ENCODE data around the gene VAC14. TPM values are rescaled to one million over a fixed set of nuclear protein-coding genes. Genes with fewer than 3 reads are reported as not detected.
"Not testable (repeated sequence)": the region's sequence is repeated elsewhere in the genome, so short reads cannot be mapped to it uniquely, and the experiment has no call there.

Gene VAC14
- total RNA-seq, 1 experiment from 2014 or later: 60.9 TPM

DNA sequence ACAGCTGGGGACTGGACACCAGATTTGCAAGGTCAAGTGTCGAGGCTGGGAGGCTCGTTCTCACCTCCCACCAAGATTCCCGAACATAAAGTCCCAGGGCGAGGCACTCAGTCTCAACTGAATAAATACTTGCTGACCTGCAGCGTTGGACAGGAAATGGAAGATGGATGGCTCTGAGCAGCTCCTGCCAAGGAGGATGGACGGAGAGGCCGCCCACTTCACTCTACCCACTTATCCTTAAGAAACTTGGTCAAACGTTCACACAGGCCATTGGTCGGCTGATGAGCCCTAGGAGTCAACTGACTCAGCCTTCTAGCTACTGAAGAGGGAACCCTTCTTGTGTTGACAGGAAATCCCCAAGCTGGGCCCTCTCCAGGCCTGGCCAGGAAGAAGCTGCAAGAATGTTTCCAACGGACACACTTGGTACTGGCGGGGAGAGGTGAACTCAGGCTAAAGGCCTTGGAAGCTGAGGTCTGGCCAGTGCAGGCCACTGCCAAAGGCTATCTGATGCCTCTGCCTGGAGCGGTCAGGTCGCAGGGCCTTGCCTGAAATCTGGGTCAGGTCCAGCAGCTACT, 50.0 kb downstream of the VAC14 start:
- no peak for DNase-seq (ENCODE audit: low read depth, low spot score)
- in situ Hi-C loops (cut with HindIII; ENCODE audit: low pct_unique_long_range_greater_than_20kb, low sequenced_read_pairs): no loop called here

DNA sequence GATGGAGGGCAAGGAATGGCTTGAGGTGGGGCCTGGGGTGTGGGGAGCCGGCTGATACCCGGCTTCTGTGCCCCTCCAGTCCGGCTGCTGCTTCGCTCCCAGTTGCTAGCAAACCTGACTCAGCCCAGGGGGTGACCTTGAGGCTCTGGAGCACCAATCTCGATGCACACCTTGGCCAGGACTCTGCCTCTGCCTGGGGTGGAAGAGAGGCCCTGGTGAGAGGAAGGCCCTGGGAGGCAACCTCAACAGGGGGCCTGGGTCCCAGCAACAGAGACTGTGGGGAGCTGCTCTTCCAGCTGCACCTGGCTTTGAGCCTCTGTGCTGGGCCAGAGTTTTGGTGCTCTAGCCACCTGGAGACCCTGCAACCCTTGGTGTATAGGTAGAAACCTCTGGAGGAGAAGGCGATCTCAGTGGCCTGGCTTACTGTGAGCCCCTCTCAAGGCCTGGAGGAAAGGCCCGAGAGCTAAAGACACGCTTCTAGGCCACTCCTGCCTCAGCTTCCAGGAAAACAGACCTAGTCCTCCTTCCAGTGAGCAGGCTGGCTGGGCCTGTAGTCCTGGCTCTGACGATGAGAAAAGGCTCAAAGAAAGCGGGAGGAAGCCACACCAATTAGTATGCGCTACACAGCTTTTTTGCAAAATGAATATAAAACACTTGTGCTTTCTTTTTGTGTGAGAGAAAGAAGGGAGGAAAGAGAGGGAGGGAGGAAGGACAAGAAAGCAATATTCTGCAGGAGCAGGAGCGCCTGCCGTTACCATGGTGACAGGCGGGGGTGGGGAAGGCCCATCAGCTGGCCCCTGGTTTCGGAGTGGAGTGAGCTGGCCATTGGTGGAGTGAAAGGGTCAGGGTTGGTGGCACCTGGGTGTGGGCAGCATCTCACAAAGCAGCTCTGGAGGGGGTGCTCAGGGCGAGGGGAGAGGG, 51.0 kb downstream of the VAC14 start:
- DNase-seq (ENCODE audit: low read depth, low spot score): no peak
- in situ Hi-C loops (cut with HindIII; ENCODE audit: low pct_unique_long_range_greater_than_20kb, low sequenced_read_pairs): no loop called here

DNA sequence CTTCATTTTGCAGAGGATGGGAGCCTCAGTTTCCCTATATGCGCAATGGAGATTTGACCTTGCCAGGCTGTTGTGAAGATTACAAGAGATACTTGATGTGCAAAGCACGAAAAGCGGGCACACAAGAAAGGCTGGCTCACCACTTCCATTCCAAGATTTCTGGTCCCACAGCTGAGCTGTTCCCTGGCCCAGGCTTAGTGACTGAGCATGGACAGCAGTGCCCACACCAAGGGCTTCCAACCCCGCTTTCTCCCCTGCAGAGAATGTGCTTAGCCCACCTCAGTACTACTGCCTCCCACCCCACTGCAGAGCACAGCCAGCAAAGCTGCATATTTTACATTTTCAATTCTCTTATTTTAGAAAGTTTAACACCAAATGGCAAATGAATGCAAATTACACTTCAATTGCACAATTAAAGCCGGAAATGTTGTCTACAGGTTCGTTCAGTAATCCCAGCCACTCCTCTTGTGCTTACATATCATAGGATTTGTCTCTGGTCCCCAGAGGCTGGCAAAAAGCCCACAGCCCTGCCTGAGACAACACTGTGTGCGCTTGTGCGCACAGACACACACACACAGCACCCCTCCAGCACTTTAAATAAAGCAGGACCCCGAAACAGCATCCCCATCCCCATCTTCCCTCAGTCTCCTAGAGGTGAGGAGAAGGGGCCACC, 51.8 kb downstream of the VAC14 start:
- DNase-seq (ENCODE audit: low read depth, low spot score): no peak
- in situ Hi-C loops (cut with HindIII; ENCODE audit: low pct_unique_long_range_greater_than_20kb, low sequenced_read_pairs): no loop called here

DNA sequence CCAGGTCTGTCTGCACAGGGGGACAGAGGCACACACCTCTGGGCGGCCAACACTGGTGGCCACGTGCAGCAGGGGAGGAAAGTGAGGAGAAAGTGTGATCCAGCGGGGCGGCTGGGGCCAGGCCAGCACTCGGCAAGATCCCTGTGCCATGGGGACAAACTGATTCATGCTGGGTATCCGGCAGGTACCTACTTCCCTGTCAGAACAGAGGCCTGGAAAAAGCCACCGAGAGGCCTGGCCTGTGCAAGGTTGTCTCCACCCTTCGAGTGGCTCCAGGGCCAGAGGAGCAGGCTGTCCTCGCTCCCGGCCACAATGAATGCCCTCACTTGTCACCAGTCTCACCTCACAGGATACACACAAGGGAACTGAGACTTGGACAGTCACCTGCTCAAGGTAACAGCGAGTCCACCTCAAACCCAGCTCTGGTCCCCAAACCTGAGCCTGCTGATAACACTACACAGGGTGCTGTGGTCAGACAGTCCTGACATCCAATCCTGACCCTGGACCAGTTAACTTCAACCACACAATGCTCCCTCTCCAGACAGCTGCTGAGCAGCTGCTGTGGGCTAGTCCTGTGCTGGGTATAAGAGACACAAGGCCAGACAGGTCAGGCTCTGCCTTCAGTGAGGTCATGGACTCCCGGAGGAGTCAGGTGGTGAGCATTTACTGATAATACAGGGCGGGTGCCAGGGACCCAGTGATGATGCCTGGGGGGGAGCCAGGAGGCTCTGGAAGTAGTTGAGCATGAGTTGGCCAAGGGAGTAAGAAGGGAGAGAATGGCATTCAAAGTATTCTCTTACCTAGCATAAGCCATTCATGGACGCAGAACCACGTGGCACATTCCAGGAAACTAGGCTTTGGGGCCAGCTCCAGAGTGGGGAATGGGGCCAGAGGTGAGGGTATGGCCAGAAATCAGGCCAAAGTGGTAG, 53.0 kb downstream of the VAC14 start:
- in situ Hi-C loops (cut with HindIII; ENCODE audit: low pct_unique_long_range_greater_than_20kb, low sequenced_read_pairs): no loop called here
- no peak for DNase-seq (ENCODE audit: low read depth, low spot score)

- peak; percentile 11 for DNase-seq (ENCODE audit: low read depth, low spot score)
- in situ Hi-C loops (cut with HindIII; ENCODE audit: low pct_unique_long_range_greater_than_20kb, low sequenced_read_pairs): no loop called here
These were observed 54.1 kb downstream of the VAC14 start for GRCh38 chr16:70746708-70747424.

GRCh38 chr16:70746040-70746707, 54.8 kb downstream of the VAC14 start:
- no peak for DNase-seq (ENCODE audit: low read depth, low spot score)
- in situ Hi-C loops (cut with HindIII; ENCODE audit: low pct_unique_long_range_greater_than_20kb, low sequenced_read_pairs): no loop called here

GRCh38 chr16:70745536-70746025, 55.4 kb downstream of the VAC14 start:
- in situ Hi-C loops (cut with HindIII; ENCODE audit: low pct_unique_long_range_greater_than_20kb, low sequenced_read_pairs): no loop called here

GRCh38 chr16:70744366-70744765, 56.6 kb downstream of the VAC14 start:
- in situ Hi-C loops (cut with HindIII; ENCODE audit: low pct_unique_long_range_greater_than_20kb, low sequenced_read_pairs): no loop called here
- no peak for DNase-seq (ENCODE audit: low read depth, low spot score)

More at GRCh38 chr16:70745536-70746025, 55.4 kb downstream of the VAC14 start:
- no peak for DNase-seq (ENCODE audit: low read depth, low spot score)

DNA sequence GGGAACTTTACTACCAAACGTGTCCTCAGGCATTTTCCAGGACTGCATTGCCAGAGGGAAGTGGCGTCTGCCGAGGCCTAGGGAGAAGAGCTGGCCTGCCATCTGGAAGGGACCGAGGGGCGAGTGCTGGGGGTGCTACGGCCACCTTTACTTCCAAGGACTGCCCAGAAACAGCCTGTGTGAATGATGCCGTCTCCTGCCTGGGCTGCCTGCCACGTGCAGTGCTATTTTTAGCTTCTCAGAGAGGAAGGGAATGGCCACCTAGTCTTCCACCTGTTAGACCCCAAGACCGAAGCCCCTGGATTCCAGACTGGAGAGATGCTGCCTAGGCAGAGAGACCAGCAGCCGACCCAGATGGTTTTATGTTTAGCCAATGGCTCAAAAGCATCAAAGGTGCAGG, 57.2 kb downstream of the VAC14 start:
- in situ Hi-C loops (cut with HindIII; ENCODE audit: low pct_unique_long_range_greater_than_20kb, low sequenced_read_pairs): no loop called here
- DNase-seq (ENCODE audit: low read depth, low spot score): no peak

DNA sequence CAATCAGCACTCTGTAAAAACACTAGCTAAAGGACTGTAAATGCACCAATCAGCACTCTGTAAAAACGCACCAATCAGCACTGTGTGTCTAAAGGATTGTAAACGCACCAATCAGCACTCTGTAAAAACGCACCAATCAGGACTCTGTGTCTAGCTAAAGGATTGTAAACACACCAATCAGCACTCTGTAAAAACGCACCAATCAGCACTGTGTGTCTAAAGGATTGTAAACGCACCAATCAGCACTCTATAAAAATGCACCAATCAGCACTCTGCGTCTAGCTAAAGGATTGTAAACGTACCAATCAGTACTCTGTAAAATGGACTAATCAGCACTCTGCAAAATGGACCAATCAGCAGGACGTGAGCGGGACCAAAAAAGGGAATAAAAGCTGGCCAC, 58.0 kb downstream of the VAC14 start:
- in situ Hi-C loops (cut with HindIII; ENCODE audit: low pct_unique_long_range_greater_than_20kb, low sequenced_read_pairs); DNase-seq (ENCODE audit: low read depth, low spot score): not testable (repeated sequence)

- in situ Hi-C loops (cut with HindIII; ENCODE audit: low pct_unique_long_range_greater_than_20kb, low sequenced_read_pairs): no loop called here
- no peak for DNase-seq (ENCODE audit: low read depth, low spot score)
These were observed 59.2 kb downstream of the VAC14 start for GRCh38 chr16:70741783-70742125.

GRCh38 chr16:70740914-70741782, 59.8 kb downstream of the VAC14 start:
- no peak for DNase-seq (ENCODE audit: low read depth, low spot score)
- in situ Hi-C loops (cut with HindIII; ENCODE audit: low pct_unique_long_range_greater_than_20kb, low sequenced_read_pairs): no loop called here

DNA sequence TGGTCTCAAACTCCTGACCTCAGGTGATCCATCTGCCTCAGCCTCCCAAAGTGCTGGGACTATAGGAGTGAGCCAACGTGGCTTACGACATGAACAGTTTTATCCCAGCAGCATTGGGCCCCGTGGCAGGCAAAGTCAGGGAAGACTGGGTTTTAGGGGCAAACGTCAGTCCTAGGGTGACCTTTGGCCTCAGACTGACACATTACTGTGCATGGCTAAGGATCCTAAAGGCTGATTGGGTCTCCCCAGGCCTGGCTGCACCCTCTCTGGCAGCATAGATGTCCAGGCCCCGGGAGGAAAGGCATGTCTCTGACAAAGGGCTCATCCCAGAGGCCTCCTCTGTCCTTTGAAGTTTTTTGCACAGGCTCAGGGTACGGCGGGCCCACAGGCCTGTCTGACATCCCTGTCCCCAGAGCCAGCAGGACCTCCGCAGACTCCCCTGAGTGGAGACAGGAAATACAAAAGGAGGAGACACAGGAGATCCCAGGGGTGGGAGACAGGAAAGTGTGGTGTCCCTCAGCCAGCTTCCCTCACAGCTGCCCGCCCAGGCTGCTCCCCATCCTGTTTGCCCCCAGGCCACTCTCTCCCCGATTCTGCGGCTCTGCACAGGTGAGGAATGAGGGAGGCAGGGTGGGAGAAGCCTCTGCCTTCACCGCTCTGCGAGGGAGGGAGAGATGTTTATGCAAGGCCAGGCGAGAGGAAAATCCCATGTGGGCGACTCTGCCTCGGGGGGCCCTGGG, 60.6 kb downstream of the VAC14 start:
- in situ Hi-C loops (cut with HindIII; ENCODE audit: low pct_unique_long_range_greater_than_20kb, low sequenced_read_pairs): no loop called here
- no peak for DNase-seq (ENCODE audit: low read depth, low spot score)

GRCh38 chr16:70739389-70739788, 61.6 kb downstream of the VAC14 start:
- DNase-seq (ENCODE audit: low read depth, low spot score): no peak
- in situ Hi-C loops (cut with HindIII; ENCODE audit: low pct_unique_long_range_greater_than_20kb, low sequenced_read_pairs): no loop called here
